Heart right ventricle (tissue), 16 donors: ENCODE data around the gene MVK. TPM values are rescaled to one million over a fixed set of nuclear protein-coding genes. Genes with fewer than 3 reads are reported as not detected.
A peak's percentile ranks its signal among the peaks of the same experiment; 100 is the strongest.

Experiments
- ATAC-seq, 8 donors: fragments of 200-7000 bp; cut with Tn5 transposase; one replicate each; pipeline ENCODE4 v1.9.1; 2020; ENCODE audit warnings: mild to moderate bottlenecking in 8 of 8, moderate library complexity in 8 of 8, moderate number of reproducible peaks in 1 of 8
- DNase-seq, 2 donors: peaks; one replicate each; pipeline ENCODE4 v3.0.0-alpha.2; 2020
- H3K27ac ChIP-seq, 10 donors: fragments of 200-600 bp; sonication (generic) in 2 of 10; one replicate each; pipeline versions ENCODE4 v1.5.0 to v1.8.0; 2020 to 2022; ENCODE audit warnings: mild to moderate bottlenecking in 3 of 10
- H3K27me3 ChIP-seq, 7 donors: fragments of 200-600 bp; one replicate each; pipeline ENCODE4 v1.8.0; 2021 to 2022; ENCODE audit warnings: mild to moderate bottlenecking in 2 of 7
- H3K36me3 ChIP-seq, 9 donors: fragments of 200-600 bp; sonication (generic) in 1 of 9; one replicate each; pipeline versions ENCODE4 v1.5.0 to v1.8.0; 2020 to 2022; ENCODE audit warnings: mild to moderate bottlenecking in 2 of 9
- H3K4me1 ChIP-seq, 9 donors: fragments of 200-600 bp; sonication (generic) in 1 of 9; one replicate each; pipeline versions ENCODE4 v1.5.0 to v1.8.0; 2020 to 2022; ENCODE audit warnings: mild to moderate bottlenecking in 4 of 9
- H3K4me3 ChIP-seq, 10 donors: fragments of 200-600 bp; sonication (generic) in 2 of 10; one replicate each; pipeline versions ENCODE4 v1.5.0 to v1.8.0; 2020 to 2022; ENCODE audit warnings: mild to moderate bottlenecking in 7 of 10, moderate library complexity in 2 of 10
- H3K9me3 ChIP-seq, 11 donors: fragments of 200-600 bp in 10 of 11; sonication (generic) in 2 of 11; one replicate each; pipeline versions ENCODE4 v1.5.0 to v1.8.0; 2013 to 2022; ENCODE audit warnings: mild to moderate bottlenecking in 2 of 11, control low read depth in 1 of 11, moderate library complexity in 1 of 11
- WGBS, 2 donors: extraction: QIAGEN DNeasy Blood & Tissue Kit; methylation state at CpG; one replicate each; pipeline ENCODE4 v1.1.7; 2013; ENCODE audit warnings: inconsistent platforms in 1 of 2; 5-methylcytosine and 5-hydroxymethylcytosine counted together
- intact Hi-C, 10 donors: fragments of 100-400 bp; cut with DNase I; formaldehyde crosslinking; loops; one replicate each; pipeline versions ENCODE4 v1.11.1 to v1.14.2; 2022
- polyA plus RNA-seq, 2 donors: library from polyadenylated mRNA; stranded (reverse); fragments of 200-250 nt; gene quantifications; one replicate each; pipeline ENCODE4 v1.2.3, GENCODE V29; 2013
- total RNA-seq, 10 donors: library from RNA; stranded (reverse); fragmentation: NEBNext Ultra II Directional in 3 of 10; extraction: Animal tissue kit (Norgen Biotek cat#: 25700) in 3 of 10; gene quantifications; one replicate each; pipeline versions ENCODE4 v1.2.1 to v1.2.4, GENCODE V29; 2021 to 2023
- TF ChIP-seq, protein P1 (sequence below), 9 donors: fragments of 200-600 bp; sonication (generic) in 2 of 9; IDR thresholded peaks; one replicate each; pipeline versions ENCODE4 v1.5.0 to v1.8.0; 2021 to 2022; ENCODE audit warnings: antibody characterized with exemption in 9 of 9, mild to moderate bottlenecking in 5 of 9, moderate library complexity in 1 of 9
- donor health status: Arrhythmogenic right ventricular cardiomyopathy.
- donor health status: ischemic (EF 13 %, LVEDD 7.1; RV severe dilation, severe dysfunction).
- donor health status: healthy with polysubstance abuse.
- donor health status: DM: no; HTN: yes; CAD: no.
- donor health status: DM: no; HTN: no; CAD: no.
- donor health status: ischemic (EF 25% LVEDD 6.9; RV normal size, moderate dysfunction).
- donor health status: ischemic (EF 25% LVEDD 5.7; RV mildly dilated, moderate dysfunction).
- donor health status: healthy.
- donor health status: DM: yes; HTN: yes; CAD: no.
- donor health status: Ischemic cardiomyopathy.
- donor health status: ischemic (EF 35%, LVEDD 5.7; RV mildly dilated, moderate dysfunction).
- donor health status: nonischemic (EF 11% LVEDD 7.7; RV severe dilation, severe dysfunction).
- donor health status: DM: yes; HTN: yes; CAD: no.
- donor health status: PGD.
- donor health status: ischemic (EF 29% LVEDD 5.4; RV normal size, mild dysfunction).
- donor health status: nonischemic (EF 23%, LVEDD 6.1; RV moderate dilation, normal function).

Gene MVK
- total and polyA plus RNA-seq, 12 donors, result 7.9 to 18.1 (median 9.3) TPM

DNA sequence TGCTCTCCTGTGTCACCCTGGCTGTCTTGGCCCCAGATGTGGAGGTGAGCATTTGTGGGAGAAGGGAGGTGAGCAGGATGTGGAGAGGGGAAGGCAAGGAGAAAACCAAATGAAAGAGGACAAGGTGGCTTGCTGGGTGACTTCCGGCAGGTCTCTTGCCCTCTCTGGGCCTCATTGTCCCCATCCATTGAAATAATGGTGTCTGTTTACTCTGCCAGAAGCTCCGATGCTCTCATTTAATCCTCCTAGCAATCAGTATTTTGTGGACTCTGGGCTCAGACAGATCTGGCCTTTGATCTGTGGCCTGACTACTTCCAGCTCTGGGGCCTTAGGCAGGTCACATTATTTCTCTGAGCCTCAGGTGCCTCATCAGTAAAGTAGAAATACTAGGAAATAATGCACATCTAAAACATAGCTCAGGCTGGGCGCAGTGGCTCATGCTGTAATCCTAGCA, 30.6 kb downstream of the MVK start:
- no peak for DNase-seq
- TF ChIP-seq, protein P1, sequence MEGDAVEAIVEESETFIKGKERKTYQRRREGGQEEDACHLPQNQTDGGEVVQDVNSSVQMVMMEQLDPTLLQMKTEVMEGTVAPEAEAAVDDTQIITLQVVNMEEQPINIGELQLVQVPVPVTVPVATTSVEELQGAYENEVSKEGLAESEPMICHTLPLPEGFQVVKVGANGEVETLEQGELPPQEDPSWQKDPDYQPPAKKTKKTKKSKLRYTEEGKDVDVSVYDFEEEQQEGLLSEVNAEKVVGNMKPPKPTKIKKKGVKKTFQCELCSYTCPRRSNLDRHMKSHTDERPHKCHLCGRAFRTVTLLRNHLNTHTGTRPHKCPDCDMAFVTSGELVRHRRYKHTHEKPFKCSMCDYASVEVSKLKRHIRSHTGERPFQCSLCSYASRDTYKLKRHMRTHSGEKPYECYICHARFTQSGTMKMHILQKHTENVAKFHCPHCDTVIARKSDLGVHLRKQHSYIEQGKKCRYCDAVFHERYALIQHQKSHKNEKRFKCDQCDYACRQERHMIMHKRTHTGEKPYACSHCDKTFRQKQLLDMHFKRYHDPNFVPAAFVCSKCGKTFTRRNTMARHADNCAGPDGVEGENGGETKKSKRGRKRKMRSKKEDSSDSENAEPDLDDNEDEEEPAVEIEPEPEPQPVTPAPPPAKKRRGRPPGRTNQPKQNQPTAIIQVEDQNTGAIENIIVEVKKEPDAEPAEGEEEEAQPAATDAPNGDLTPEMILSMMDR (IDR thresholded peaks at IDR 0.05), result no peak

DNA sequence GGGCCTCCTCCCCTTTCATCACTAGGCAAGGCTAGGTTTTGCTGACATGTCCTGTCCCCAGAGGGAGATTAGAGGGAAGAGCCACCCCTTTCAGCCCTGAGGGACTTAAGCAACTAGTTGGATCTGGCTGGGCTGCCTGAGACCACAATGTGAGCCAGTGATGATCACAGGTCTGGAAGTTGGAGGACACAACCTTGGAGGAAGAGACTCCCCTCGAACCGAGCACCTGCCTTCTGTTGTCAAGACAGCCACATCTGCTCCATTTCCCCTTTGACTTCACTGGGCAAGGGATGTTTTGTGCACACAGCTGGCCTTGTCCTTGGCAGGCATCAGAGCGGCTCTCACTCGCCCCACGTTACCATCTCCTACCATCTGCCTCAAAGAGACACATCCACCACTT, 31.4 kb downstream of the MVK start:
- H3K4me3 ChIP-seq, result no peak overlapping the region
- H3K36me3 ChIP-seq, result no peaks in the 10 kb centered on the region
- H3K4me1 ChIP-seq, result peaks cover 0 to 18% (median 10%) of the 10 kb centered on the region in 9 donors
- DNase-seq, result no peak
- 73 to 79% methylated on average over 5 of the region's 5 CpGs for WGBS, 2 donors
- no peak for ATAC-seq
- H3K9me3 ChIP-seq, result no peaks in the 10 kb centered on the region
- TF ChIP-seq, protein P1 (IDR thresholded peaks at IDR 0.05), result no peak
- peaks cover 0 to 22% (median 8%) of the 10 kb centered on the region in 7 donors for H3K27me3 ChIP-seq
- intact Hi-C loops, result loop anchor here in 1 of 10 donors (10.0 kb wide), 1 partner anchor 180 kb away; no protein-coding TSS in a partner anchor
- no peak overlapping the region for H3K27ac ChIP-seq

More for the DNA sequence above, 30.6 kb downstream of the MVK start:
- no peaks in the 10 kb centered on the region for H3K9me3 ChIP-seq
- ATAC-seq, result no peak
- intact Hi-C loops, result loop anchor here in 1 of 10 donors (10.0 kb wide), 1 partner anchor 179 kb away; no protein-coding TSS in a partner anchor
- WGBS, 2 donors, result 94% methylated on average over 3 of the region's 3 CpGs
- H3K4me1 ChIP-seq, result peaks cover 0 to 18% (median 10%) of the 10 kb centered on the region in 9 donors
- no peak overlapping the region for H3K4me3 ChIP-seq
- no peaks in the 10 kb centered on the region for H3K36me3 ChIP-seq
- H3K27ac ChIP-seq, result no peak overlapping the region
- peaks cover 0 to 22% (median 1%) of the 10 kb centered on the region in 7 donors for H3K27me3 ChIP-seq

- TF ChIP-seq, protein P1 (IDR thresholded peaks at IDR 0.05), result no peak
- intact Hi-C loops, result loop anchor here in 1 of 10 donors (10.0 kb wide), 1 partner anchor 181 kb away; no protein-coding TSS in a partner anchor
- no peaks in the 10 kb centered on the region for H3K36me3 ChIP-seq
- ATAC-seq (no peak), DNase-seq (no peak)
- H3K27ac ChIP-seq, result peak overlapping the region in 1 of 10 donors; percentile 79
- H3K9me3 ChIP-seq, result no peaks in the 10 kb centered on the region
- peaks cover 0 to 18% (median 10%) of the 10 kb centered on the region in 9 donors for H3K4me1 ChIP-seq
- peaks cover 0 to 22% (median 9%) of the 10 kb centered on the region in 7 donors for H3K27me3 ChIP-seq
- 75 to 86% methylated on average over 13 of the region's 13 CpGs for WGBS, 2 donors
- no peak overlapping the region for H3K4me3 ChIP-seq
Observed at GRCh38 chr12:109605599-109606228, 32.1 kb downstream of the MVK start.

- ATAC-seq (peak; percentile 56 to 92 (median 77)), DNase-seq (peak; percentile 41 to 44)
- Histone ChIP-seq H3K36me3 (no peaks in the 10 kb centered on the region), H3K27ac (peak overlapping the region in 7 of 10 donors; percentile 20 to 80 (median 63)), H3K4me1 (peaks cover 0 to 18% (median 10%) of the 10 kb centered on the region in 9 donors), H3K9me3 (no peaks in the 10 kb centered on the region), H3K4me3 (peak overlapping the region in 6 of 10 donors; percentile 8 to 38 (median 28)), H3K27me3 (peaks cover 0 to 22% (median 11%) of the 10 kb centered on the region in 7 donors)
- intact Hi-C loops, result loop anchor here in 1 of 10 donors (10.0 kb wide), 1 partner anchor 182 kb away; no protein-coding TSS in a partner anchor
- 13 to 17% methylated on average over 30 of the region's 30 CpGs for WGBS, 2 donors
- TF ChIP-seq, protein P1 (IDR thresholded peaks at IDR 0.05), result no peak
Observed at GRCh38 chr12:109606320-109607028, 32.9 kb downstream of the MVK start.
